ENCODE data around the gene NPAS1. TPM values are rescaled to one million over a fixed set of nuclear protein-coding genes. Genes with fewer than 3 reads are reported as not detected.

Gene NPAS1
- total RNA-seq, 1 experiment from 2014 or later = 4.6 TPM

- H3K27me3 ChIP-seq (ENCODE audit: insufficient read depth, low read length) = no peaks in the 10 kb centered on the region
- CTCF ChIA-PET = interaction anchor here (1.2 kb wide), 1 partner anchor 20 kb away, joined by 3 read pairs; no protein-coding TSS in a partner anchor
- no peaks in the 10 kb centered on the region for H3K79me2 ChIP-seq (ENCODE audit: insufficient read depth, low read length)
- ATAC-seq = no peak
- H3K36me3 ChIP-seq (ENCODE audit: control insufficient read depth in 1 of 2, insufficient read depth in 2 of 2, low read length in 2 of 2) = peaks cover 0 to 9% of the 10 kb centered on the region in 2 experiments; a peak in 2 of 4 replicates
- no peaks in the 10 kb centered on the region for H3K9me3 ChIP-seq (ENCODE audit: control insufficient read depth in 1 of 2, insufficient read depth in 1 of 2, low read depth in 1 of 2, low read length in 2 of 2)
- H4K20me1 ChIP-seq (ENCODE audit: insufficient read depth) = no peaks in the 10 kb centered on the region
- H3K9me2 ChIP-seq (ENCODE audit: insufficient read depth) = no peaks in the 10 kb centered on the region
- POLR2A ChIA-PET = no interaction called here
- H3K27ac ChIP-seq (ENCODE audit: low read depth, low read length) = no peak overlapping the region
- BruUV-seq (replicated peaks) = no TSS peak
- no peak overlapping the region for H3K4me2 ChIP-seq (ENCODE audit: low read length)
- no peak overlapping the region for H3K4me3 ChIP-seq (replicated peaks in 1 of 2; ENCODE audit: low read depth in 1 of 2, low read length in 2 of 2)
- RAD21 ChIA-PET (ENCODE audit: low non-redundant PET in 1 of 2, low total read pairs in 2 of 2, uncharacterized antibody in 2 of 2, unreplicated experiment in 2 of 2) = no interaction called here
- DNase-seq (ENCODE audit: low read depth, low spot score) = no peak
- no peak overlapping the region for H3K9ac ChIP-seq (ENCODE audit: low read length)
- intact Hi-C loops (cut with micrococcal nuclease) = loop anchor here (5.0 kb wide), 1 partner anchor 151 kb away; no protein-coding TSS in a partner anchor
- H2AFZ ChIP-seq (ENCODE audit: low read depth, low read length, poor library complexity, severe bottlenecking) = no peak overlapping the region
- H3K4me1 ChIP-seq (ENCODE audit: control insufficient read depth in 1 of 2, insufficient read depth in 2 of 2, low read length in 2 of 2) = peaks cover 0 to 3% of the 10 kb centered on the region in 2 experiments; a peak in 1 of 4 replicates
- no peak for TF ChIP-seq MAX (IDR thresholded peaks at IDR 0.05)
- no peak for TF ChIP-seq CEBPB (IDR thresholded peaks at IDR 0.05; ENCODE audit: low read depth)
- no peak for TF ChIP-seq TCF7L2 (IDR thresholded peaks at IDR 0.05; ENCODE audit: borderline replicate concordance, extremely low read depth, insufficient read depth, insufficient read length)
- no peak for TF ChIP-seq ZFX (IDR thresholded peaks at IDR 0.05)
- no peak for TF ChIP-seq ELF1 (IDR thresholded peaks at IDR 0.05; ENCODE audit: borderline replicate concordance, low read depth)
- TF ChIP-seq ZNF274 (IDR thresholded peaks at IDR 0.05; ENCODE audit: low read depth, low read length) = no peak
- no peak for TF ChIP-seq JUND (IDR thresholded peaks at IDR 0.05)
- TF ChIP-seq REST (IDR thresholded peaks at IDR 0.05; ENCODE audit: low read depth) = no peak
- no peak for TF ChIP-seq POLR2AphosphoS5 (IDR thresholded peaks at IDR 0.05; ENCODE audit: low read depth, low read length)
- TF ChIP-seq CBX3 (IDR thresholded peaks at IDR 0.05; ENCODE audit: low read depth) = no peak
- no peak for TF ChIP-seq SIN3A (IDR thresholded peaks at IDR 0.05; ENCODE audit: low read depth)
- no peak for TF ChIP-seq RAD21 (IDR thresholded peaks at IDR 0.05; ENCODE audit: low read depth)
- TF ChIP-seq POLR2A (IDR thresholded peaks at IDR 0.05; ENCODE audit: borderline replicate concordance, extremely low read depth, insufficient read depth, insufficient read length) = no peak
- no peak for TF ChIP-seq EGR1 (IDR thresholded peaks at IDR 0.05; ENCODE audit: low read depth)
- TF ChIP-seq SRF (IDR thresholded peaks at IDR 0.05; ENCODE audit: low read depth) = no peak
- no peak for TF ChIP-seq ATF3 (IDR thresholded peaks at IDR 0.05)
- TF ChIP-seq YY1 (IDR thresholded peaks at IDR 0.05; ENCODE audit: extremely low read depth, insufficient replicate concordance, low read depth, low read length) = no peak
- TF ChIP-seq, protein P1, sequence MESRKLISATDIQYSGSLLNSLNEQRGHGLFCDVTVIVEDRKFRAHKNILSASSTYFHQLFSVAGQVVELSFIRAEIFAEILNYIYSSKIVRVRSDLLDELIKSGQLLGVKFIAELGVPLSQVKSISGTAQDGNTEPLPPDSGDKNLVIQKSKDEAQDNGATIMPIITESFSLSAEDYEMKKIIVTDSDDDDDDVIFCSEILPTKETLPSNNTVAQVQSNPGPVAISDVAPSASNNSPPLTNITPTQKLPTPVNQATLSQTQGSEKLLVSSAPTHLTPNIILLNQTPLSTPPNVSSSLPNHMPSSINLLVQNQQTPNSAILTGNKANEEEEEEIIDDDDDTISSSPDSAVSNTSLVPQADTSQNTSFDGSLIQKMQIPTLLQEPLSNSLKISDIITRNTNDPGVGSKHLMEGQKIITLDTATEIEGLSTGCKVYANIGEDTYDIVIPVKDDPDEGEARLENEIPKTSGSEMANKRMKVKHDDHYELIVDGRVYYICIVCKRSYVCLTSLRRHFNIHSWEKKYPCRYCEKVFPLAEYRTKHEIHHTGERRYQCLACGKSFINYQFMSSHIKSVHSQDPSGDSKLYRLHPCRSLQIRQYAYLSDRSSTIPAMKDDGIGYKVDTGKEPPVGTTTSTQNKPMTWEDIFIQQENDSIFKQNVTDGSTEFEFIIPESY (IDR thresholded peaks at IDR 0.05; ENCODE audit: extremely low read depth, insufficient replicate concordance, low read length) = no peak
- TF ChIP-seq EZH2phosphoT487 (IDR thresholded peaks at IDR 0.05; ENCODE audit: borderline replicate concordance) = no peak
- no peak for TF ChIP-seq SP1 (IDR thresholded peaks at IDR 0.05; ENCODE audit: low read depth)
Observed at GRCh38 chr19:46992699-46993535, 26.7 kb upstream of the NPAS1 start.
